Peyer's patch (tissue), 4 donors: ENCODE data around the gene CDCA4. TPM values are rescaled to one million over a fixed set of nuclear protein-coding genes. Genes with fewer than 3 reads are reported as not detected.
A peak's percentile ranks its signal among the peaks of the same experiment; 100 is the strongest.

Source experiments
- DNase-seq, 3 donors: peaks; one replicate each; pipeline ENCODE4 v3.0.0-alpha.2; 2017 to 2019
- H3K27ac ChIP-seq, 4 donors: fragments of 200-600 bp; sonication (generic); one replicate each; pipeline ENCODE4 v1.5.1; 2016 to 2019
- H3K27me3 ChIP-seq, 2 donors: fragments of 200-600 bp; sonication (generic); one replicate each; pipeline ENCODE4 v1.5.1; 2019
- H3K36me3 ChIP-seq, 3 donors: fragments of 200-600 bp; sonication (generic); one replicate each; pipeline ENCODE4 v1.5.1; 2016 to 2019
- H3K4me1 ChIP-seq, 4 donors: fragments of 200-600 bp; sonication (generic); one replicate each; pipeline ENCODE4 v1.5.1; 2016 to 2019
- H3K4me3 ChIP-seq, 4 donors: fragments of 200-600 bp; sonication (generic); 1 replicate in 3 of 4; 2 replicates in 1 of 4; pipeline ENCODE4 v1.5.1; 2016 to 2019; ENCODE audit warnings: mild to moderate bottlenecking in 1 of 4
- H3K9me3 ChIP-seq, 4 donors: fragments of 200-600 bp; sonication (generic); one replicate each; pipeline ENCODE4 v1.5.1; 2016 to 2019; ENCODE audit warnings: mild to moderate bottlenecking in 1 of 4
- POLR2A ChIP-seq, 2 donors: fragments of 450-650 bp; IDR thresholded peaks; one replicate each; pipeline ENCODE4 v1.5.1; 2017; ENCODE audit warnings: antibody characterized with exemption in 2 of 2, mild to moderate bottlenecking in 2 of 2, moderate library complexity in 2 of 2
- total RNA-seq, 4 donors: library from RNA; depleted of rRNA; stranded (reverse); fragments of >200 nt; gene quantifications; one replicate each; pipeline ENCODE4 v1.1.0, GENCODE V29; 2016
- TF ChIP-seq, protein P1 (sequence below), 6 experiments: fragments of 450-650 bp in 4 of 6; fragments of 200-600 bp in 2 of 6; sonication (generic) in 1 of 6; IDR thresholded peaks; one replicate each; pipeline ENCODE4 v1.5.1; 2017 to 2019; ENCODE audit warnings: antibody characterized with exemption in 6 of 6, mild to moderate bottlenecking in 3 of 6, moderate library complexity in 1 of 6

The CDCA4 gene
- total RNA-seq, 4 donors from 2014 or later: 3.7 to 9.1 (median 6.6) TPM

GRCh38 chr14:105051182-105052109, 30.6 kb upstream of the CDCA4 start:
- no peak overlapping the region for H3K4me3 ChIP-seq
- no peak for DNase-seq

DNA sequence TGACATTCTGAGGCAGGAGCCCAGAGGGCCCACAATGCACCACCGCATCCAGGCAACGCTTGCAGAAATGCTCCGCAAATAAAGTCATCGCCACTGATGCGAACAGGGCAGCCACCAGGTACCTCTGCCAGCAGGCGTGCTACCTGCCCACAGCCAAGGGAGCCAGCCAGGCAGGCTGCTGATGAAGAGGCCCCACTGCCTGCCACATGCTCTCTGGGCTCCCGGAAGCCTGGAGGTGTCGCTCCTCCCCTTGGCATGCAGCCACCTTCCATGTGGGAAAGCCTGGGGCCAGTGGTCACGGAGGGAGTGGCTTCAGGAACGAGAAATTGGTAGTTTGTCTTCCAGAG, 29.6 kb upstream of the CDCA4 start:
- peaks cover 0 to under 1% (median 0%) of the 10 kb centered on the region in 4 donors for H3K4me1 ChIP-seq
- no peaks in the 10 kb centered on the region for H3K9me3 ChIP-seq
- H3K4me3 ChIP-seq: no peak overlapping the region
- H3K27ac ChIP-seq: no peak overlapping the region
- H3K36me3 ChIP-seq: no peaks in the 10 kb centered on the region
- H3K27me3 ChIP-seq: no peaks in the 10 kb centered on the region
- peak in 2 of 3 donors; percentile 77 to 80 for DNase-seq
- TF ChIP-seq, protein P1, sequence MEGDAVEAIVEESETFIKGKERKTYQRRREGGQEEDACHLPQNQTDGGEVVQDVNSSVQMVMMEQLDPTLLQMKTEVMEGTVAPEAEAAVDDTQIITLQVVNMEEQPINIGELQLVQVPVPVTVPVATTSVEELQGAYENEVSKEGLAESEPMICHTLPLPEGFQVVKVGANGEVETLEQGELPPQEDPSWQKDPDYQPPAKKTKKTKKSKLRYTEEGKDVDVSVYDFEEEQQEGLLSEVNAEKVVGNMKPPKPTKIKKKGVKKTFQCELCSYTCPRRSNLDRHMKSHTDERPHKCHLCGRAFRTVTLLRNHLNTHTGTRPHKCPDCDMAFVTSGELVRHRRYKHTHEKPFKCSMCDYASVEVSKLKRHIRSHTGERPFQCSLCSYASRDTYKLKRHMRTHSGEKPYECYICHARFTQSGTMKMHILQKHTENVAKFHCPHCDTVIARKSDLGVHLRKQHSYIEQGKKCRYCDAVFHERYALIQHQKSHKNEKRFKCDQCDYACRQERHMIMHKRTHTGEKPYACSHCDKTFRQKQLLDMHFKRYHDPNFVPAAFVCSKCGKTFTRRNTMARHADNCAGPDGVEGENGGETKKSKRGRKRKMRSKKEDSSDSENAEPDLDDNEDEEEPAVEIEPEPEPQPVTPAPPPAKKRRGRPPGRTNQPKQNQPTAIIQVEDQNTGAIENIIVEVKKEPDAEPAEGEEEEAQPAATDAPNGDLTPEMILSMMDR (IDR thresholded peaks at IDR 0.05): no peak
- TF ChIP-seq POLR2A (IDR thresholded peaks at IDR 0.05): no peak

More at GRCh38 chr14:105051182-105052109, 30.6 kb upstream of the CDCA4 start:
- no peaks in the 10 kb centered on the region for H3K9me3 ChIP-seq
- no peaks in the 10 kb centered on the region for H3K27me3 ChIP-seq
- H3K27ac ChIP-seq: no peak overlapping the region
- H3K4me1 ChIP-seq: no peaks in the 10 kb centered on the region
- no peak for TF ChIP-seq POLR2A (IDR thresholded peaks at IDR 0.05)
- TF ChIP-seq, protein P1 (IDR thresholded peaks at IDR 0.05): no peak
- no peaks in the 10 kb centered on the region for H3K36me3 ChIP-seq

DNA sequence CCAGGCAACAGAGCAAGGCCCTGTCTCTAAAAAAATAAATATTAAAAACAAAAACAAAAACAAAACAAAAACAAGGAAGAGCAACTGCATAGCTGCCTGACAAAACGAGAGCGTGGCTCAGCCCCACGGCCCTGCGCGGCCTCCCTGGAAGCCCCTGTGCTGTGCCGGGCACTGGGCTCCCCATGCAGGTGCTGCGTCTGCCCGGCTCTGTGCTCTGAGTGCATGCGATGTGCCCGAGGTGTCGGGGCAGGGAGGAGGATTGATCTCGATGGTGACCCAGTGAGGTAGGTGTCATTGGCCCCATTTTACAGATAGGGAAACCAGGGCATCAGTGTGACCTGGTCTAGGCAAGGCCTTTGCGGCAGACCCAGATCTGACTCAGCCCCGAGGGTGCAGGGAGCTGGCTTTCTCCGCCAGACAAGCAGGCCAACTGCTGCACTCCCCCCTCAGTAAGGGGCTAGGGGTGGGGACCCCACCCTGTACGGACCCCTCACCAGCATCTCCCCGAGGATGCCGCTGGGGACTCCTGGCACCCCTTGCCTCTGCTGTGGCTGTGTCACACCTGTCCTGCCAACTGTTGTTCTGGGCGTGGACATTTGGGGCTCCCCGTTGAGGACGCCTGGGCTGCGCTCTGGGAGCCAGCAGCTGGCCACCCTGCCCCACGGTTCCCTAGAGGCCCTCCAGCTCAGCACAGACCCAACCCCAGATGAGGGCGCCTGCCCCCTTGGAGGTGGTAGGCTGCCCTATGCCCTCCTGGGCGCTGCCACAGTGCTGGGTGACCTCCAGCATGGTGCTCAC, 29.1 kb upstream of the CDCA4 start:
- H3K36me3 ChIP-seq: no peaks in the 10 kb centered on the region
- H3K4me1 ChIP-seq: peaks cover 0 to 3% (median 0%) of the 10 kb centered on the region in 4 donors
- no peaks in the 10 kb centered on the region for H3K9me3 ChIP-seq
- no peaks in the 10 kb centered on the region for H3K27me3 ChIP-seq
- H3K4me3 ChIP-seq: no peak overlapping the region
- TF ChIP-seq, protein P1 (IDR thresholded peaks at IDR 0.05): no peak
- no peak for TF ChIP-seq POLR2A (IDR thresholded peaks at IDR 0.05)
- H3K27ac ChIP-seq: no peak overlapping the region
- no peak for DNase-seq

DNA sequence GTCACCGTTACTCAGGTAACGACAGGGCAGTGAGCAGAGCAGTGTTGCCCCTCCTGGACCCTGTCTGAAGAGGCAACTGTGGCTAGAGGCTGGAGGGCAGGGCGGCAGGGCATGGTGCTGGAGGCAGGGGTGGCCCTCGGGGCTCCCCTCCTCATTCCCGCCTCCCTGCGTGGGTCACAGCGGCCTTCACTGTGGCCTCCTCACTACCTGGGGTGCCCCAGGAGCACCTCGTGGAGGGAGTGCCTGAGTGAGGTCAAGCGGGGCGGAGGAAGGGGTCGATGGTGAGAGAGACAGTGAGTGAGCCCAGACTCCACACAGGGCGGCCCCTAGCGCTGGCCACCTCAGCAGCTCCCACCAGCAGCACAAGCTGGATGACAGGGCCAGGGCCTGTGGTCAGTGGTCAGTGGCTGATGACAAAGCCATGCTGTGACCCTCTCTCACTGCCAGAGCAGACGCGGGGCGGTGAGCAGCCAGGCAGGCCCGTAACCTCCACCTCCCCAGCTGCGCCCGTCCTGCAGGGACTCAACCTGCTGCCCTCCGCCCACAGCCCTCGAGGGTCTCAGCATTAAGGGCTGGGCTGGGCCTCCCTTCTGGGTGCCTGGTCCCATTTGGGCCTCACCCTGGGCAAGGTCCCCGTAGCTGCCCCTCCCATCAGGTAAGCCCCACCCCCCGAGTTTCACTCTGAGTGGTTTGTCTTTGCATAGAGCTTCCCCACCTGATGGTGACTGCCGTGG, 26.6 kb upstream of the CDCA4 start:
- no peak overlapping the region for H3K4me3 ChIP-seq
- no peak for DNase-seq
- H3K4me1 ChIP-seq: peaks cover 0 to 3% (median 0%) of the 10 kb centered on the region in 4 donors
- H3K9me3 ChIP-seq: no peaks in the 10 kb centered on the region
- no peak overlapping the region for H3K27ac ChIP-seq
- no peaks in the 10 kb centered on the region for H3K36me3 ChIP-seq
- H3K27me3 ChIP-seq: no peaks in the 10 kb centered on the region
- no peak for TF ChIP-seq POLR2A (IDR thresholded peaks at IDR 0.05)
- TF ChIP-seq, protein P1 (IDR thresholded peaks at IDR 0.05): no peak

DNA sequence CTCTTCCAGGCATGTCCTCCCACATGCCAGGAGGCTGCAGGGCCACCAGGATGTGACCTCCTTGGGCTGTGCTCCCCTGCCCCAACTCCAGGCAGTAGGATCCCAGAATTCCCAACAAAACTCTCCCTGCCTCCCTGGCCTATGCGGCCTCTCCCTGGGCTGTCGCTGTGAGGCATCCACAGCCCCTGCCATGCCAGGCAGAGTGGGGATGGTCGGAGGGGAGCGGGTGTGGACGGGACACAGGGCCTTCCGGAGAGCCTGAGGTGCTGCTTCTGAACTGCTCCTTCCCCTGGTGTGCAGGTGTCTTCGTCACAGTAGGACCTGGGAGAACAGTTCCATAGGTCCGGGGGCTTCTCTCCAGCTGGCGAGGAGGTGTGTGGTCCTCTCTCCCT, 26.0 kb upstream of the CDCA4 start:
- Histone ChIP-seq H3K4me3 (no peak overlapping the region), H3K9me3 (no peaks in the 10 kb centered on the region), H3K36me3 (no peaks in the 10 kb centered on the region), H3K4me1 (peaks cover 0 to 3% (median 0%) of the 10 kb centered on the region in 4 donors), H3K27me3 (no peaks in the 10 kb centered on the region), H3K27ac (no peak overlapping the region)
- no peak for DNase-seq
- no peak for TF ChIP-seq POLR2A (IDR thresholded peaks at IDR 0.05)
- TF ChIP-seq, protein P1 (IDR thresholded peaks at IDR 0.05): no peak
